Kidney capillary endothelial cell (primary cell): ENCODE results near the gene EOLA1.
A peak's percentile ranks its signal among the peaks of the same experiment; 100 is the strongest.
"Not testable (repeated sequence)": the region's sequence is repeated elsewhere in the genome, so short reads cannot be mapped to it uniquely, and the experiment has no call there.

ENCODE experiments used
- DNase-seq: peaks from one replicate; pipeline ENCODE4 v3.0.0-alpha.2; 2018; ENCODE audit warnings: low spot score

Gene EOLA1

DNA sequence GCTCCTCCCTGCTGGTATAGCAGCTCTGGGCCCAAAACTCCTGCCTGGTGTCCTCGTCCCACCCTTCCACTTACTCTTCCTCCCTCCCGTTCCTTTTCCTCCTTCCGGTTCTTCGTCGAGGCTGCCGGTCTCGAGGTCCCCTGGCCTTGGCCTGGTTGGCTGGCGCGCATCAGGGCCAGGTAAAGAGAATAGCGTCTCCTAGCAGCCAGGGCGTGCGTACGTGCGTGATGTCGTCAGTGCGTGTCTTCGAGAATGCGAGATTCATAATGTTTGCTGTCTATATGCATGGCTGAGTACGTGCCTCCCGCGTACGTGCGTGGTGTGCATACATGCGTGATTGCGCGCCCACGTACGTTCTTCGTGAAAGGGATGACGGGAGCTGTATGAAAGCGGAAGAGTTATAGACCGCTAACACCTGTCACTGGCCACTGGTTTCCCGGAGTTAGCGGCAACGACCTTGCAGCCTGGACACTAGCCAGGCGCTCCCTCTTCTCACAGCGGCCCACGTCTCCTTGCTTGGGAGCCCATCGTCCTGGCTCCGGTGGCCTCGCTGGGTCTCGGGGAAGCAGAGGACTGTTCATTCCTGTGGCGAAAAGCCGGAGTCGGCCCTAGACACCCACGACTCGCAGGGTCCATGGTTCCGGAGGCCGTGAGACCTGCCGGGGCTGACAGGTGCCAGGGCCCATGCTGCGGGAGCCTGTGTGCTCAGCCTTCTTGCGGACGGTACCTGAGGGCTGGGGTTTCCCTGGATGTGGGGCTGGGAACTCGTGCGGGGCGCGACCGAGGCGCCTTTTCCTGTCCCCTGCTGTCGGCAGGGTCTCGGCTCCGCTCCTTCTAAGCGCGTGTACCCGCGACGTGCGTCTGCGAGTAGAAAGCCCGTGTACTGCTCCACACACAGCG is at the start of gene EOLA1:
Gene EOLA1 (plus strand): TSS at position 392 of the 900 bp plus-strand sequence. CDS start 4,619 bp downstream, outside the sequence.
- peak; percentile 73 for DNase-seq

DNA sequence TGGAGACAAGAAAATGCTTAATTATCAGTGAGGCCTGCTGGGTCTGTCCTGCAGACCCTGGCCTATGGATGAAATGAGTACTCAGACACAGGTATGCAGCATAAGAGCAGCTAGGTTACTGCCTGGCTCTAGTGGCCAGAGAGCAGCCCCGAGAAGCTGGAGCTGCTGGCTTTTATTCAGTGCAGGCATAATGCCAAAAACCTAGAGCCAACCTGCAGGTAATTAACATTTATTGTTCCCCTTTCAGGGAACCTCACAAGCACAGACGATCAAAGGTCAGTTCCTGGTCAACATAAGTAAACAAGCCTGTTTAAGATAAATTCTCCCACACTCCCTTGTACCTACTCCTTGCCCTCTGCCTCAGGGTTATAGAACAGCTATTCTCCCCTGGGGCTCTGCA is 49.0 kb upstream of the EOLA1 start:
- no peak for DNase-seq

DNA sequence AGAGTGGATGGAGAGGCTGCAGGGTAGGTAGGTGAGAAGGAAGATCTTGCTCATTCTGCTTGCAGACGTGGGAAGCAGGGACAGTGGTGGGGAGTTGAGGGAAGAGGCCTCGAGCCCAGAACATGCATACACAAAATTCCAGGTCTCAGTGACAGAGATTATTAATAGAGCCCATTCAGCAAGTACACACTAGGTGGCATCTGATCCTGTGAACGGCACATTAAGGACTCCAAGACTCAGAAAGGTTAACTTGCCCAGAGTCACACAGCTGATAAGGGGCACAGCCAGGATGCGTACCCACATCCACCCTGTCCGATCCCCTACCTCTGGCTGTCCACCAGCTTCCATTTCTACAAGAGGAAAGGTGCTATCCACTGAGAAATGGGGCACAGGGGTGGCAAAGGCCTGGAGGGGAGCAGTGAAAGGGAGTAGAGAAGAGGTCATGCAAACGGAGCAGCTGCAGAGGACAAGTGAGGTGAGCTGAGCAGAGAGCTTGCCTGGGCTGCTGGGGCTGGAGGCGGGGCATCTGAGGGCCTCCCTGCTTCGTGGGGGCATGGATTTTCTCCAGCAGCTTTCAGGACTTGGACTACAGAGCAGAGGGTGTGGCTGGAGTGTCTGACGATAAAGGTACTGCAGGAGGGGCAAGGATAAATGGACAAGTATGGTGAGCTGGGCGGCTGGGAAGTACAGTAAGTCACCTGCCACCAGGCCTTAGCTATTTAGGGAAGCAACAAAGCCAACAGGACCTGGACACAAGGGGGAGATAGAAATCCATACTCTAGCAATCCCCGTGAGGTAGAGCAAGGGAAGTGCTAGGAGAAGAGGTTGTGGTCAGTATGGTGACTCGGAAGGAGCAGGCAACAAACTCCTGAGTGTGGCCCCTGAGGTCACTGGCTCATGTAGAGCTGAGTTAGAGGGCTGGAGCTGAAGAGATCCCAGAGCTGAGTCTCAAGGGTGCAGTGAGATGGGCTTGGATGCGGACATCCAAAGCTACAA is 46.9 kb upstream of the EOLA1 start:
- DNase-seq: no peak

DNA sequence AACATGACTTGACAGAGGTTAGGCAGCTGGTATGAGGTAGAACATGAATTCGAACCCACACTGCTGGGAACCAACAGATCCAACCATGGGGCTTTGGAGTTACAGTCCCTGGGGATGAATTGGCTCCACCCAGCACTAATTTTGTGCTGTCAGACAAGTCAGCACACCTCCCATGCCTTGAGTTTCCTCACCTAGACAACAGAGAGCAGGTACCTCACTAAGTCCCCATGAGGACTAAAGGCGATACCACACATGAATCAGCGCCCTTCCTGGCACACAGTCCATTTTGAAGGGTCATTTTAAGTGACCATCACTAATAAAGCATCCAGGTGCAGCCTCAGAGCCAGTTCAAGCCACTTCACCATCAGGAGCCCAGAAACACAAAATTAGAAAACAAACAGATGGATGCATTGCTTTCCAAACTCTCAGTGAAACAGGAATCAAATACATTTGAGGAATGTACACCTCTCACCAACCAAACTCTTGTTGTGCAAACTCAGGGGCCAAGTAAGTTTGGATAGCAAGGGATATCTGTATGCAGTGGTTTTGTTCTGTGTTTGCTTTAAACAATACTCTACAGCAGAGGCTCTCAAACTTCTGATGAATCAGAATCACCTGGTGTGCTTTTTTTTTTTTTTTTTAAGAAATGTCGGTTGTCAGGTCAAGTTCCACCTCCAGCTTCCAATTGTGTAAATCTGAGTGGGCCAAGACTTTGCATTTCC is 45.8 kb upstream of the EOLA1 start:
- DNase-seq: no peak

DNA sequence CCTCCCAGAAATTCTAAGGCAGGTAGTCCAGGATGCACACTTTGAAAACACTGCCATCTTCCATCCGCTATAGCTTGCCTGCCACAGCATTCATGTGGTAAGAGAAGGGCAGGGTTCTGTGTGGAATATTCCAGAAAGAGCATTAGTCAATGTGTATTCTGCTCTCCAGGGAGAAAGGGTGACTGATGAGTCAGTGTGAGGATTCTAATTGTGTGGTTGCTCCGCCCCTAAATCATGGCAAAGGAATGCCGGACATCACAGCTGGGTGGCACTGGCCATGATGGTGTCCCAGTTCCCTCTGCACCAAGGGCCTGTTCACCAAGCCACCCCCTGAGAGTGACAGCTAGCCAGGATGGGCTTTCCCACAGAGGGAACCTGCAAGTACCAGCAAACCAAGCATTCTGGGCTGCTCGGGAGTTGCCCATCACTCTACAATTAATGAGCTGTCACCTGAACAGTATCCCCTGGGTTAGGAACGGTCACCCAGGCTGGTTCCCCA is 45.2 kb upstream of the EOLA1 start:
- DNase-seq: peak; percentile 65

DNA sequence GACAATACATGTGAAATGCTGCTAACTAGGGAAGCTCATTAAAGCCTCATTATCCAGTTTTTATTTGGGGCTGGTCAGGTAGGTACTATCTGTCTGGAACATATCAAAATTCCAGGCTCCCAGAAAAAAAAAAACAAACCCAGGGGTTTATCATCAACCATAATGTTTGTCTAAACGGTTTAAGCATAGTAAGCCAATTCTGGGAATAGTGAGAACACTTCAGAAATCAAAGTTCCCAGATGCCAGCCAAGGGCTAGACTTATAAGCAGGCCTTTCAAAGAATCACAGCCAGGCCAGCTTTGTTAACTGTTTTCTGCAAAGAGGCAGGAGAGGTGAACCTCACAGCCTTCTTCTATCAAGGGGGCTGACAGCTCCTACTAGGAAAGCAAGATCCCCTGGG is 43.8 kb upstream of the EOLA1 start:
- no peak for DNase-seq

DNA sequence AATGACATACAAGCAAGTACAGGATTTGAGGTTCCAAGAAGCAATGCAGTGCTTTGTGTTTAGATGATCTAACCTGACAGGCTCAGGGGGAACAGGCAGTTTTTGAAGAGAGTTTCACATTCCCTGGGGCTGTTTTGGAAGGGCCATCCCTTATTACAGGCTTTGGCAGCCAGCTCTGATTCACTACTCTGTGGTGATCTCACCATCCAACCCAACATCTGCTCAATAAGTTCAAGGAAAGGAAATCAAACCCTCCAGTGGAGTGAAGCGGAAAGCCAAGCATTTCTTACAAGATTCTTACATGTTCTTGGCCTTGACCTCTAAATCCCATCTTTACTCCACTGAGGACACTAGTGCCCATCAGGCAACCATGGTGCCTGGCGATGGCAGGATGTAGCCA is 43.2 kb upstream of the EOLA1 start:
- DNase-seq: no peak

DNA sequence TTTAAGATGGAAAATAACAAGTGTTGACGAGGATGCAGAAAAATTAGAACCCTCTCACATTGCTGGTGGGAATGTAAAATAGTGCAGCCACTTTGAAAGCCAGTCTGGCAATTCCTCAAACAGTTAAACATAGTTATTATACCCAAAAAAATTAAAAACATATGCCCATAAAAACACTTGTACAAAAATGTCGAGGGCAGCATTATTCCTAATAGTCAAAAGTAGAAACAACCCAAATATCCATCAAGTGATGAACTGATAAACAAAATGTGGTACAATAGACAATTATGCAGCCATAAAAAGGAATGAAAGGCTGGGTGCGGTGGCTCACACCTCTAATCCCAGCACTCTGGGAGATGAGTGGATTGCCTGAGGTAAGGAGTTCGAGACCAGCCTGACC is 42.0 kb upstream of the EOLA1 start:
- no peak for DNase-seq

DNA sequence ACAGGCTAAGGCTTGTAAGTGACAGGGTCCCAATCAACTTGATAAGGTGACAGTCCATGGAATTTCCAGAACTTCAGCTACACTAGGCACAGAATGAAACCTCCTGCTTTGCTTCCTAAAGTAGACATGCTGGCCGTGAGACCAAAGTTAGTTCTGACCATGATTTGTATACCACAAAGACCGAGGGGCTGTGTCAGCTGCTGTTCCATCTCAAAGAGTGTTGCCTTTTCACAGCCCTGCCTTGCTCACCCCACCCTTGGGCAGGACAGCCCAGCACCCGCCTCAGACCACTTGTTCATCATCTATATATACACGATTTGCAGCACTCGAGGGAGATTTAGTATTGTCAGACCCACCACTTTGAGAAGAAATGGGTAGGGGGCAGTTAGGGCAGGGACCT is 41.0 kb upstream of the EOLA1 start:
- DNase-seq: no peak

DNA sequence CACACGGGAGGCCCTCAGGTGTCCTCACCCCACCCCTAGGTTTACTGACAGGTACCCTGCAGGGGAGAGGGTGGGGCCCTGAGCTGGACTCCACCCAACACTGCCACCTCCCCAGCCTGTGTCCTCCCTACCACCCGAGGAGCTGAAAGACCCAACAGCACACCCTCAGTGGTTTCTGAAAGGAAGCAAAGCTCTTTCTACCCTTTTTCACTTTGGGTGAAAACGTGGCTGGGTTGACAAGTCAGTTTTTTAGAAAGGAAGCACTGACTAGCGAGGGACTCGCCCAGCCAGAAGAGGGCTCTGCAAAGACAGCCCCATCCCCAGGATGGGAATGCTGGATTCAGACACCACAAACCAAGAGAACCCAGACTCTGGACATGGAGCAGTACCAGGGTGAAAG is 37.9 kb upstream of the EOLA1 start:
- not testable (repeated sequence) for DNase-seq

DNA sequence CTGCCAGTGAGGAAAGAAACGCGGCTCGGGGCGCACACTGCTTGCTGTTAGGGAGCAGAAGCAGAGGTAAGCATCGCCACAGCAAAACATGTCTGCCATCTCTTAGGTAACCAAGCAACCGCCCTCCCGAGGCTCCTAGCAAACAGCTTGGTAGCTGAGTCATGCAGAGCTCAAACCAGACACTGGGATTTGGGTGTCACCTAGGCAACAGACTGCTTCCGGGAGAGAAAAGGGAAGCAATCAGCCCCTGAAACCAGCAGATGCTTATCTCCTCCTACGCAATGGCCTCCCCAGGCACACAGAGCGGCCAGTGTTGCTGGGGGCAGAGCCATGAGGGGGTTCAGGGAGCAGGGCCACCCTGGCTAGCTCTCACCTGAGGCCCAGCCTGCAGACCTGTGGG is 37.4 kb upstream of the EOLA1 start:
- not testable (repeated sequence) for DNase-seq

DNA sequence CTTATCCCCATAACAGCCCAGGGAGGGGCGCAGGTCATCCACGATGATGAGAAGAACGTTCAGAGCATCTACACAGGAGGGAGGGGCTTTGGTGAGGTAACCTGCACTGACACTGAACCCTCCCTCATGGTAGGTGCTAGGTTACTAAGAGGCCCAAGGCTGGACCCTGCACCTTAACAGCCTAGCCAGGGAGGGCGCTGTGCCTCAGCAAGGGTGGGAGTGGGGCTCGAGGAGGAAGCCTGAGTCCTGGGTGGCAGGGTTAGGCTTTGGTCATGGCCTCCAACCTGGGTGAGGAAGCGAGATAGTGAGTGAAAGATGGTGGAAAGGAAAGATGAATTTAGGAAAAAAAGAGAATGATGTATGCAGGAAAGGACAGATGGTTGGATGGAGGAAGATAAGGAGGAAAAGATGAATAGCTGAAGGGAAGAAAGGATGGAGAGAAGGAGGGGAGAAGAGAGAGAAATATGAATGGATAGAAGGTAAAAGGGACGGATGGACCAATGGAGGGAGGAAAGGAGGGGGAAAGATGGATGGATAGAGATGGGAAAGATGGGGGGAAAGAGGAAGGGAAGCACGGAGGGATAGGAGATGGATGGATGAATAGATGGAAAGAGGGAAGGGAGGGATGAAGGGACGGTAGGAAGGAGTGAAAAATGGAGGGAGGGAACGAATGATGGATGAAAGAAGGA is 36.4 kb upstream of the EOLA1 start:
- no peak for DNase-seq

DNA sequence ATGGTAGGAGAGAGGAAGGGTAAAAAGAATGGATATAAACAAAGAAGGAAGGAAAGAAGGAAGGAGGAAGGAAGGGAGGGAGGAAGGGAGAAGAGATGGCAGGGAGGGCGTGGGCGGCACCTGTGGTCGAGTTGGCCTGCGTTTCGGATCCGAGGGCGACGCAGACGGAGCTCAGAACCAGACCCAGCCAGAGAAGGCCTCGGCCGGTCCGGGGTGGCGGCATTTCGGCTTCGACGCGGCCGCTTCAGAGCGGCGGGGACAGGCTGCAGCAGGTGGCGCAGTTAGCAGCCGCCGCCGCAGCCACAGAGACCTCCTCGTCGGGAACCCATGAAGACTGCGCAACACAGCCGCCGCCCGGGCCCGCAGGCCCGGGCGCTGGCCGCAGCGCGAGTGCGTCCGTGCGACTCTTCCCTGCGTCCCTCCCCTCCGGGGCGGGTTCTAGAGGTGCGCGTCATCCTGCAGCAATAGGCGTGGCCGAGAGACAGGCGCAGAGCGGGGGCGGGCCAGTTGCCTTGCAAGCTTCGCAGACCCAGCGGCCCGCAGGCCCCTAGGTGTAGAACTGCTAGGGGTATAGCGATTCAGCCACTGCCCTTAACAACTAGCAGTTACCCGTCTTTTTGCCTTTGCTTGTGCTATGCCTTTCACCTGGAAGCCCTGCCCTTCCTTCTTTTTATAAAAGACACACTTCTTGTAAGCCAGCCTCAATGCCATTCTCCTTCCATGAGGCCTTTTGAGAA is 35.7 kb upstream of the EOLA1 start, which contains the start of gene IDS:
Gene IDS (minus strand): TSS at position 392 of the 737 bp plus-strand sequence. CDS start 169 bp downstream, at position 223.
- peak; percentile 51 for DNase-seq

DNA sequence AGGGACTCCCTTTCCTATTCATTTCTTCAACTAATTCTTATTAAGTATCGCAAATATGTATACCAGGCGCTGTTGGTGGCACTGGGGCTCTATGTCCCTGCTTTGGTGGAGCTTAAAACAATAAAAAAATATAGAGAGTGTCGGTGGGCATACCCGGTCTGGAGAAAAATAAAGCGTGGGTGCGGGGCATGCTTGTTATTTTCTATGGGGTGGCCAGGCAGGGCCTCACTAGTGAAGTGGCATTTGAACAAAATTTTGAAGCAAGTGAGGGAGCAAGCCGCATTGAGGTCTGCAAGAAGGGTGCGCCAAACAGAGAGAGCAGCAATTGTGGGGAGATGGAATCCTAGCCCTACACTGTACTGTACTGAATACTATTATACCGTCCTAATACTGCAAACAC is 35.1 kb upstream of the EOLA1 start:
- DNase-seq: no peak

DNA sequence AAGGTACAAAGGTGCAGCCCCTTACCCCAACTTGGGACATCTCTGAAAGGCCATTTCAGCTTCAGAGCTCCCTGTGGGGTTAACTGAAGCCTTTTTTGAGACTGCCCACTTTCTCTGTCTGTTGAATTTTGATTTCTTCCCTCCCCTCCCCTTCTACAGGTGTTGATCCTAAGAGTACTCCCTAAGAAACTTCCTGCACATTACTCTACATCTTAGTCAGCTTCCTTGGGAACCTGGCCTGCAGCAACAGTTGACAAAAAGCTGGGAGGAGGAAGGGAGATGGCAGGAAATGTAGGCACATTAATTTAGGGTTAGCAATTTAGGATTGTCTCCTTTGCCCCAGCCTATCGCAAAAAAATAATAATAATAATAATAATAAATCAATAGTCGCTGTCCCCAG is 34.5 kb upstream of the EOLA1 start:
- no peak for DNase-seq

DNA sequence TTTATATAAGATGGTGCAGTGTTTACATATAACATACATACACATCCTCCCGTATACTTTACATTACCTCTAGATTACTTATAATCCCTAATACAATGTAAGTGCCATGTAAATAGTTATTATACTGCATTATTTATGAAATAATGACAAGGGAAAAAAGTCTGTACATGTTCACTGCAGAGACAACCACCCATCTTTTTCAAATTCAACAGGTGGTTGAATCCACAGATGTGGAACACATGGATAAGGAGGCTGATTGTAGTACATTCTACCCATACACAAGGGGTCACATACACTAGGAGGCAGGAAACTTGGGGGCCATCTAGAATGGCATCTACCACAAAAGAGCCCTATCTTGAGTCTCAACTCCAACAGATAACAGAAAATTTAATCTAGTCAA is 32.3 kb upstream of the EOLA1 start:
- DNase-seq: no peak

DNA sequence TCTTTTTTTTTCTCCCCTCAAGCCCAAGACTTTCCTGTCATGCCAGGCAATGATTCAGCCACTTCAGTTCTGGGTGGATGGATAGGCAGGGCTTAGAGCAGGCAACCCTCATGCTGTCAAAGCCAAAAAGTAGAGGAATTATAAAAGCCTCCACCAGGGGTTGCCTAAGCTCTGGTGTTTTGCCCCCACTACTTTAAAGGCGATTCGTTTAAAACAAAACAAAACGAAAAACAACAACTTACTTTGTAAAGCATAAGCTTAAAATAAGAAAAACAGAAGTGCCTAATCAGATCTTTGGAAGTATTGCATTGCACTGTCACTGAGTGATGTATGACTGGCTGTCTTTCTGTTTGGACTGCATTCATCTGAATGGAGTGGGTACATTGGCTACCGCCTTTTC is 30.4 kb upstream of the EOLA1 start:
- no peak for DNase-seq

DNA sequence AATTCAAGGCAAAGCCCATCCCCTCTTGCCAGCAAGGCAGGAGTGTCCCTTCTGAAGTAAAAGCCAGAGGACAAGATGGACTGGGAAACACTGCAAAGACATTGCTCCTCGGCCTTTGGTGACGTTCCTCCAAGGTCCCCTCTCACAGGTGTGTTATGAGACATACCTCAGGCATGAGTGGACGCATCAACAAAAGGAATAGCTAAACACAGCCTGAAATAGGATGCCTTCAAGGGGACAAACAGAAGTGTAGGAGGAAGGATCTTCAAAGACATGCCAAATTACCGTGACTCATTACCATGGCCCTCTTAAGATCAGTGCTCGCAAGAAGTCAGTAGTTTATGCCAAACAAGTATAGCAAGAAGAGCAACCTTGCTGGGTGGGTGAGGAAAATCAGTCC is 29.7 kb upstream of the EOLA1 start:
- DNase-seq: no peak

DNA sequence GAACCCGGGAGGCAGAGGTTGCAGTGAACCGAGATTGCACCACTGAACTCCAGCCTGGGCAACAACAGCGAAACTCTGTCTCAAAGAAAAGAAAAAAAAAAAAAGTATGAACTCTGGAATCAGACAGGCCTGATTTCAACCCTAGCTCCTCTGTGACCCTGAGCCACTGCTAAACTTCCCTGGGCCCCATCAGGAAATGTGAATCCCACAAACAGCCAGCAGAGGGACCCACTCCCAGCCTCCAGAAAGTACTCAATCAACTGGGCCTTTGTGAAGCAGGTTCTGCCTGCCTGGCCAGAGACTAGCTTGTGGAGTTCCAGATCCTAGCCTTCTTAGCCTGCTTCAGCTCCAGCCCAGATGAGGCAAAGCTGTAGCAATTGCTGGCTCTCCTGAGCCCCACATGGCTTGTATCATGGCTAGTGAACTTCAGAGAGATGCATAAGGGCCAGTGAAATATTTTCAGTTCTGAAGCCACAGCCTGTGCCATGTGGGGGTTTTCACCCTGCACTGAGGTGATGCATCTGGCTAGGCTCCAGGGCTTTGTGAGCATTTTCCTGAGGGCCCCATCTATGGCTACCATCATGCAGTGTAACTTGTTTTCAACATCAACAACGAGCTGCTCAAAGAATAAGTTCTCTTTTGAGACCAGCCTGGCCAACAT is 28.5 kb upstream of the EOLA1 start:
- peak; percentile 48 for DNase-seq
